RWPE1 (cell line): ENCODE measurements around the gene SLC50A1.
"Not testable (repeated sequence)": the region's sequence is repeated elsewhere in the genome, so short reads cannot be mapped to it uniquely, and the experiment has no call there.

ENCODE experiments used
- CTCF ChIA-PET: fragments of 350-600 bp; sonication (Branson Sonifier 250); formaldehyde crosslinking; extraction: SDS; loops from one replicate; lab custom pipeline; 2021; lab: Yijun Ruan, JAX
- POLR2A ChIA-PET: fragments of 400-600 bp; formaldehyde crosslinking; extraction: SDS; loops from one replicate; lab custom pipeline; 2020; ENCODE audit warnings: antibody characterized with exemption; ENCODE audit not compliant: low non-redundant PET; lab: Yijun Ruan, JAX
- DNase-seq: peaks from one replicate; pipeline ENCODE4 v3.0.0; 2012; ENCODE audit warnings: low spot score
- H3K27ac ChIP-seq: fragments of 450-650 bp; 2 replicates; pipeline ENCODE4 v1.5.1; 2017
- TF ChIP-seq, protein P1 (sequence below): fragments of 450-650 bp; conservative IDR thresholded peaks from 2 replicates; pipeline ENCODE4 v1.5.1; 2017; ENCODE audit warnings: low read depth, mild to moderate bottlenecking

SLC50A1 gene

GRCh38 chr1:155167166-155168104, 31.8 kb downstream of the SLC50A1 start:
- TF ChIP-seq, protein P1, sequence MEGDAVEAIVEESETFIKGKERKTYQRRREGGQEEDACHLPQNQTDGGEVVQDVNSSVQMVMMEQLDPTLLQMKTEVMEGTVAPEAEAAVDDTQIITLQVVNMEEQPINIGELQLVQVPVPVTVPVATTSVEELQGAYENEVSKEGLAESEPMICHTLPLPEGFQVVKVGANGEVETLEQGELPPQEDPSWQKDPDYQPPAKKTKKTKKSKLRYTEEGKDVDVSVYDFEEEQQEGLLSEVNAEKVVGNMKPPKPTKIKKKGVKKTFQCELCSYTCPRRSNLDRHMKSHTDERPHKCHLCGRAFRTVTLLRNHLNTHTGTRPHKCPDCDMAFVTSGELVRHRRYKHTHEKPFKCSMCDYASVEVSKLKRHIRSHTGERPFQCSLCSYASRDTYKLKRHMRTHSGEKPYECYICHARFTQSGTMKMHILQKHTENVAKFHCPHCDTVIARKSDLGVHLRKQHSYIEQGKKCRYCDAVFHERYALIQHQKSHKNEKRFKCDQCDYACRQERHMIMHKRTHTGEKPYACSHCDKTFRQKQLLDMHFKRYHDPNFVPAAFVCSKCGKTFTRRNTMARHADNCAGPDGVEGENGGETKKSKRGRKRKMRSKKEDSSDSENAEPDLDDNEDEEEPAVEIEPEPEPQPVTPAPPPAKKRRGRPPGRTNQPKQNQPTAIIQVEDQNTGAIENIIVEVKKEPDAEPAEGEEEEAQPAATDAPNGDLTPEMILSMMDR = peak; percentile 80
- ChIA-PET CTCF (interaction anchor here (0.5 to 2.9 kb wide), 27 partner anchors 9 to 187 kb away, joined by 3 to 29 read pairs (median 5); no protein-coding TSS in a partner anchor), POLR2A (no interaction called here)
- H3K27ac ChIP-seq = peak overlapping the region; percentile 59
- DNase-seq = peak; percentile 72

DNA sequence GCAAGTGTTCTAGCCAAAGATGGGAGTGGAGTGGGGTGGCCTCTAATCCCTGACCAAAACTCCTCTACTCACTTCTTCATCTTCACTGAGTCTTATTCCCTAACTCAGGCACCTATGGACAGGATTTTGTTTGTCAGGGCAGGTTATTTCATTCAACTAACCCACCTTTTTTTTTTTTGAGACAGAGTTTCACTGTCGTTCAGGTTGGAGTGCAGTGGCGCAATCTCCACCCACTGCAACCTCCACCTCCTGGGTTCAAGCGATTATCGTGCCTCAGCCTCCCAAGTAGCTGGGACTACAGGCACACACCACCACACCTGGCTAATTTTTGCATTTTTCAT, 32.4 kb downstream of the SLC50A1 start:
- CTCF ChIA-PET = interaction anchor here (0.6 to 2.9 kb wide), 24 partner anchors 9 to 700 kb away, joined by 3 to 29 read pairs (median 5); no protein-coding TSS in a partner anchor
- DNase-seq, POLR2A ChIA-PET: not testable (repeated sequence)
- H3K27ac ChIP-seq = peak overlapping the region; percentile 59
- TF ChIP-seq, protein P1 = peak; percentile 14; the same call in 1 of the 2 replicates

- ChIA-PET POLR2A (no interaction called here), CTCF (interaction anchor here (0.6 to 2.9 kb wide), 17 partner anchors 9 to 701 kb away, joined by 3 to 29 read pairs (median 6); no protein-coding TSS in a partner anchor)
- DNase-seq = no peak
- TF ChIP-seq, protein P1 = no peak
- no peak overlapping the region for H3K27ac ChIP-seq
Observed at GRCh38 chr1:155168456-155169210, 33.0 kb downstream of the SLC50A1 start.

DNA sequence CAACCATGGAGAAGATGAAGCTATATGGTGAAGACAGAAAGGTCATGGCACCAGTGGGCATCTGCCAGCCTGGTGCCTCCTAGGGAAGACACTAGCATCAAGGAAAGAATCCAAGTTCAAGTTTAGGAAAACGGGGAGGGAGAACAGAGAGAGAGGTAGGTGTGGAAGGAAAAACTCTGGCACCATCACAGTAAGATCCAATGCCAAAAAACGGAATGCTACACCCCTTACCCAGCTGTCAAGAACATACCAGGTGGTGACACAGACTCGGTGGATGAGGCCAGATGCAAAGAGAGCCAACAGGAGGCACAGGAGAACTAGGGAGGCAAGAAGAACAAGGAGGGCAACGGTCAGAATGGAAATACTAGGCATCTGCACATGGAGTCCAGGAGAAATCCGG, 33.9 kb downstream of the SLC50A1 start:
- CTCF ChIA-PET = interaction anchor here (2.5 to 3.7 kb wide), 2 partner anchors 78 to 84 kb away, joined by 17 to 21 read pairs; no protein-coding TSS in a partner anchor
- no peak overlapping the region for H3K27ac ChIP-seq
- POLR2A ChIA-PET = no interaction called here
- TF ChIP-seq, protein P1 = no peak
- no peak for DNase-seq

DNA sequence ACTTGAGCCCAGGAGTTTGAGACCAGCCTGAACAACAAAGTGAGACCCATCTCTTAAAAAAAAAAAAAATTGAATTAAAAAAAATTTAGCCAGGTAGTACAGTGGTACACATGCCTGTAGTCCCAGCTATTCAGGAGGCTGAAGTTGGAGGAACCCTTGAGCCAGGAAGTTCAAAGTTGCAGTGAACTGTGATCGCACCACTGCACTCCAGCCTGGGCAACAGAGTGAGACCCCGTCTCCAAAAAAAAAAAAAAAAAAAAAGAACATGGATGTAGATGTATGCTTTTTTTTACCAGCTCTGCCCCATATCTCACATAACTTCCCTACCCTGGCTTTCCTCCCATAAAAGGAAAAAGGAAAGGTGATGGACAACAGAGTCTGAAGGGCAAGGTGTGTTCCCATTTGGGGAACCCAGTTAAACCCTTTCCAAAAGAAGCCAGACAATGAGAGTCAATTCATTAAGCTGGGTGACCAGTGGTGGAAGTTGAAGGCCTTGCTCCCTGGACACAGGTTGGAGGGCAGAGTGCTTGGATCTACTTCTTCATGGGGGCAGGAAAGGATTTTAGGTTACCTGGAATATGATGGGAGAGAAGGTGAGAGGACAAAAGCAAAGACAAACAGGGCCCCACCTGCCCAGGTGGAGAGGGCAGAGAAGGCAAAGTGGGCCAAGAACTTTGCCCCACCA, 34.6 kb downstream of the SLC50A1 start:
- no peak overlapping the region for H3K27ac ChIP-seq
- CTCF ChIA-PET = interaction anchor here (2.5 to 3.7 kb wide), 2 partner anchors 79 to 85 kb away, joined by 17 to 21 read pairs; no protein-coding TSS in a partner anchor
- POLR2A ChIA-PET = interaction anchor here (0.6 kb wide), 1 partner anchor 28 kb away, joined by 4 read pairs; no protein-coding TSS in a partner anchor
- no peak for DNase-seq
- TF ChIP-seq, protein P1 = no peak
